ENCODE results near the gene PCED1A. TPM values are rescaled to one million over a fixed set of nuclear protein-coding genes. Genes with fewer than 3 reads are reported as not detected.

Gene PCED1A
- total and polyA plus RNA-seq, 2 donors (not counting 3 experiments of a cell fraction or from before 2014, with no cell fraction given): 20.1 to 32.0 TPM

DNA sequence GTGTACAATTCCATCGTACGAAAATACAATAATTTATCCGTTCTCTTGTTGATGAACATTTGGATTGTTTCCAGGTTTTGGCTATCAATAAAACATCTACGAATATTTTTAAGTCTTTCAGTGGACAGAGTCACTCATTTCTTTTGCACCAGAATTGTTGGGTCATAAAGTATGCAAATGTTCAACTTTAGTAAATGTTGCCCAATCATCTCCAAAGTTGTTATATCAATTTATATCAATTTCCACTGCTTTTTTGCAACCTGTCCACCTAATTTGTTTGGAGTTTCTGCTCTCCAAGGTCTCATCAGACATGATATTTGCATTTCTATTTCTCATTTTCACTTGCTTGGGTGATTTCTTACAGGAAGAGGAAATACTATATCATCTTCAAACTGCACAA lies 13.8 kb downstream of the PCED1A start:
- H3K79me2 ChIP-seq (ENCODE audit: control insufficient read depth, insufficient read depth, low read length): no peaks in the 10 kb centered on the region
- no peaks in the 10 kb centered on the region for H3K36me3 ChIP-seq (ENCODE audit: control insufficient read depth in 2 of 2, extremely low read depth in 1 of 2, insufficient read depth in 2 of 2, low read length in 2 of 2)
- dilution Hi-C loops (cut with MboI; ENCODE audit: extremely low pct_ligation_motif_present, low sequenced_read_pairs): no loop called here
- H3K27me3 ChIP-seq (ENCODE audit: control insufficient read depth in 2 of 2, insufficient read depth in 2 of 2, low read length in 2 of 2): peaks cover 10 to 35% of the 10 kb centered on the region in 2 experiments
- H3K9me3 ChIP-seq (replicated peaks; ENCODE audit: control insufficient read depth, insufficient read depth, low read length): no peaks in the 10 kb centered on the region
- H3K4me1 ChIP-seq (ENCODE audit: control insufficient read depth, extremely low read depth, insufficient read depth, low read length): peaks cover 3% of the 10 kb centered on the region
- H4K20me1 ChIP-seq (replicated peaks; ENCODE audit: control insufficient read depth, extremely low read depth, insufficient read depth, low read length): no peaks in the 10 kb centered on the region
- H2AFZ ChIP-seq (ENCODE audit: low read depth, low read length): no peak overlapping the region
- intact Hi-C loops (cut with micrococcal nuclease): no loop called here
- no peak overlapping the region for H3K27ac ChIP-seq (ENCODE audit: insufficient read depth, low read depth, low read length)
- no peaks in the 10 kb centered on the region for H3K9me1 ChIP-seq (replicated peaks; ENCODE audit: control insufficient read depth, extremely low read depth, insufficient read depth, low read length)
- FAIRE-seq (no peak), DNase-seq (ENCODE audit: low read depth, low spot score) (no peak)
- no peak overlapping the region for H3K9ac ChIP-seq (replicated peaks; ENCODE audit: extremely low read depth, insufficient read depth, low read length)
- BruUV-seq (replicated peaks): no TSS peak
- H3K4me2 ChIP-seq (ENCODE audit: insufficient read depth, low read length): no peak overlapping the region
- ChIA-PET CTCF (no interaction called here), POLR2A (no interaction called here)
- H3K4me3 ChIP-seq (replicated peaks in 1 of 3; ENCODE audit: insufficient read depth in 1 of 3, low read depth in 1 of 3, low read length in 3 of 3): no peak overlapping the region
- TF ChIP-seq EZH2 (IDR thresholded peaks at IDR 0.05; ENCODE audit: borderline replicate concordance, low read depth, low read length, severe bottlenecking) (no peak), MYC (IDR thresholded peaks at IDR 0.05; ENCODE audit: low read depth, low read length) (no peak), FOS (IDR thresholded peaks at IDR 0.05; ENCODE audit: borderline replicate concordance, insufficient read depth, low read length) (no peak), POLR2AphosphoS5 (IDR thresholded peaks at IDR 0.05; ENCODE audit: insufficient read depth, low read depth, low read length) (no peak), POLR2A (IDR thresholded peaks at IDR 0.05; ENCODE audit: low read depth, low read length) (no peak), JUN (IDR thresholded peaks at IDR 0.05; ENCODE audit: borderline replicate concordance, insufficient read depth, insufficient read length, low read depth) (no peak), GATA2 (IDR thresholded peaks at IDR 0.05; ENCODE audit: insufficient read depth, insufficient read length, low read depth, low read length) (no peak), CTCF (IDR thresholded peaks at IDR 0.05; ENCODE audit: extremely low read depth in 1 of 2, insufficient read depth in 1 of 2, low read depth in 1 of 2, low read length in 2 of 2) (no peak)
- TF ChIP-seq, protein P1, sequence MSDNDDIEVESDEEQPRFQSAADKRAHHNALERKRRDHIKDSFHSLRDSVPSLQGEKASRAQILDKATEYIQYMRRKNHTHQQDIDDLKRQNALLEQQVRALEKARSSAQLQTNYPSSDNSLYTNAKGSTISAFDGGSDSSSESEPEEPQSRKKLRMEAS (IDR thresholded peaks at IDR 0.05; ENCODE audit: insufficient read depth, insufficient read length): no peak

All from endothelial cell of umbilical vein (primary cell).